ENCODE data around the gene JAK1. TPM values are rescaled to one million over a fixed set of nuclear protein-coding genes. Genes with fewer than 3 reads are reported as not detected.
A peak's percentile ranks its signal among the peaks of the same experiment; 100 is the strongest.

The JAK1 gene
- total RNA-seq, 2 donors from 2014 or later: 106 to 136 TPM

- Histone ChIP-seq H3K36me3 (replicated peaks in 1 of 2; ENCODE audit: insufficient read depth in 1 of 2, low read depth in 2 of 2) (no peaks in the 10 kb centered on the region), H3K4me3 (no peak overlapping the region), H3K27me3 (no peaks in the 10 kb centered on the region), H3K4me1 (peaks cover 17% of the 10 kb centered on the region), H3K9me3 (no peaks in the 10 kb centered on the region), H3K27ac (no peak overlapping the region)
- intact Hi-C loops (cut with DNase I): no loop called here
- ATAC-seq (no peak), DNase-seq (no peak)
- WGBS, 2 donors: 79 to 91% methylated on average over 3 of the region's 3 CpGs
- TF ChIP-seq CTCF (IDR thresholded peaks at IDR 0.05) (no peak), POLR2A (IDR thresholded peaks at IDR 0.05) (no peak)
These were observed 18.4 kb upstream of the JAK1 start for GRCh38 chr1:64984737-64985136.

- no peaks in the 10 kb centered on the region for H3K9me3 ChIP-seq
- ATAC-seq (no peak), DNase-seq (no peak)
- no peak overlapping the region for H3K4me3 ChIP-seq
- TF ChIP-seq CTCF (IDR thresholded peaks at IDR 0.05) (no peak), POLR2A (IDR thresholded peaks at IDR 0.05) (no peak)
- H3K27ac ChIP-seq: no peak overlapping the region
- no peaks in the 10 kb centered on the region for H3K36me3 ChIP-seq (replicated peaks in 1 of 2; ENCODE audit: insufficient read depth in 1 of 2, low read depth in 2 of 2)
- intact Hi-C loops (cut with DNase I): no loop called here
- WGBS, 2 donors: 88 to 98% methylated on average over 3 of the region's 3 CpGs
- H3K4me1 ChIP-seq: peaks cover 17% of the 10 kb centered on the region
- H3K27me3 ChIP-seq: no peaks in the 10 kb centered on the region
These were observed 17.8 kb upstream of the JAK1 start for GRCh38 chr1:64984106-64984505.

GRCh38 chr1:64983110-64983509, 16.8 kb upstream of the JAK1 start:
- no peak overlapping the region for H3K27ac ChIP-seq
- peaks cover 17% of the 10 kb centered on the region for H3K4me1 ChIP-seq
- no peaks in the 10 kb centered on the region for H3K9me3 ChIP-seq
- ATAC-seq (peak; percentile 45), DNase-seq (peak in 2 of 4 donors; percentile 23 to 27)
- intact Hi-C loops (cut with DNase I): no loop called here
- TF ChIP-seq POLR2A (IDR thresholded peaks at IDR 0.05): no peak
- no peak for TF ChIP-seq CTCF (IDR thresholded peaks at IDR 0.05)
- H3K27me3 ChIP-seq: no peaks in the 10 kb centered on the region
- 23 to 28% methylated on average over 5 of the region's 5 CpGs for WGBS, 2 donors
- no peak overlapping the region for H3K4me3 ChIP-seq
- H3K36me3 ChIP-seq (replicated peaks in 1 of 2; ENCODE audit: insufficient read depth in 1 of 2, low read depth in 2 of 2): no peaks in the 10 kb centered on the region

- WGBS, 2 donors: 34 to 36% methylated on average over 7 of the region's 7 CpGs
- Histone ChIP-seq H3K27ac (peak overlapping the region; percentile 34 to 67 (median 61)), H3K9me3 (no peaks in the 10 kb centered on the region), H3K27me3 (no peaks in the 10 kb centered on the region), H3K36me3 (replicated peaks in 1 of 2; ENCODE audit: insufficient read depth in 1 of 2, low read depth in 2 of 2) (no peaks in the 10 kb centered on the region), H3K4me1 (peaks cover 17% of the 10 kb centered on the region), H3K4me3 (no peak overlapping the region)
- DNase-seq (peak in 1 of 4 donors; percentile 41), ATAC-seq (peak; percentile 82)
- no peak for TF ChIP-seq POLR2A (IDR thresholded peaks at IDR 0.05)
- no peak for TF ChIP-seq CTCF (IDR thresholded peaks at IDR 0.05)
- intact Hi-C loops (cut with DNase I): no loop called here
These were observed 15.5 kb upstream of the JAK1 start for GRCh38 chr1:64981601-64982533.
